HG03108 (cell line): ENCODE data around the gene GNG7.

Experiments
- ATAC-seq: cut with Tn5 transposase; IDR thresholded peaks from one replicate; pipeline ENCODE4 v1.9.1; 2021; ENCODE audit warnings: moderate library complexity; ENCODE audit not compliant: unreplicated experiment

The GNG7 gene

DNA sequence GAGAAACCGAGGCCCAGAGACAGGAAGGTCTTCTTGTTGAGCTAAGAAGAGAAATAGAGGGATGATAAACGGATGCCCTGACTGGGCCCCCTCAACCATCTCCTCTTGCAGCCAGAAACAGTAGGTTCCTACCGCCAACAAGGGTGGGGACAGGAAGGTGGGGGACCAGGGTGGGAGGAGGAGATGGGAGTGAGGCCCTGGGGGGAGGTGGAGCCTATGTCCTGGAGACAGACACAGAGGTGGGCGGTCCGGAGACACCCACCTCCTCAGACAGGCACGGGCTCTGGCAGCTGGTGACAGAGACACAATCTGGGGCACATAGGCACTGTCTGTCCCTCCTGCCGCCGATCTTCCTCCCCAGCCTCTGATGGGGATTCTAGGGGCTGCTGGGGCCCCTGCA is 209.6 kb downstream of the GNG7 start:
- ATAC-seq, result no peak

DNA sequence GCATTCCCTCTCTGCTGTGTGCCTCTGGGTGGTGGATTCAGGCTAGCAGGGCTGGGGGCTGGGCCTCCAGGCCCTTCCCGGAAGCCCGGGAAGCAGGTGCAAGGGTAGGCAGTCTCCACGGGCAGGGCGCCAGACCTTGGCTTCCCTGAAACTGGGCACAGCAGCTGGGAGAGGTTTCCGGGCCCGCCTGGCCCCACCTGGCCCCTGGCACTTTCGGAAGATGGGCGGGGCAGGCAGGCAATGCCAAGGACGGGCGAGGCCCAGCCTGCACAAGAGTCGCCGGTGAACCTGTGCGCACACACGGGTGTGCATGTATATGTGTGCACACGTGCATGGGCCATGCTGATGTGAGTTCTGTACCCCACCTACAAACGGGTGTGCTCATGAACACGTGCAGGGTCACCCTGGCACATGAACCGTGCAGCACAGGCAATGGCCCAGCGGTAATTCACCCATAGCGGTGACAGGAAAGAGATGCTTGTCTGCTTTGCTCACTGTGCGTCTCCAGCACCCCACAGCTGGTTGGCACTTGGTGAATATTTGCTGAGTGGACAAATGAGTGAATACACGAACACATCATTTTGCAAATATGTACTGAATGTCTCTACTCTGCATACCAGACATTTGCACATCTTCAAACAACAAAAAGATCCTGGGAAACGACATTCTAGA is 211.2 kb downstream of the GNG7 start:
- ATAC-seq, result no peak

DNA sequence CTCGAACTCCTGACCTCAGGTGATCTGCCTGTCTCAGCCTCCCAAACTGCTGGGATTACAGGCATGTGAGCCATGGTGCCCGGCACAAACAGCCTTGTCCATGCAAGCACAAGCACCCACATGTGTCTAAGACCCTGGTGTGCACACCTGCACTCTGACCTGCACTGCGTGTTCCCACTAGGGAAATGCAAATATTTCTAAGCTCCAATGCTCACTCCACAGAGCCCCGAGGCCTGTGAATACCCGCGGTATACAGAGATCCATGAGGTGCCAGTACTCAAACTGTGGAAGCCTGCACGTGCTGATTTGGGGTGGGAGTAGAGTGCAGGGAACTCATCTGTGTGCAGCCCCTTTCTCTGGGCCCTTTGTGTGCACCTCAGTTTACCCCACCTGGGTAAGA is 211.8 kb downstream of the GNG7 start:
- ATAC-seq, result no peak

- ATAC-seq, result no peak
Observed at GRCh38 chr19:2488942-2489731, 213.4 kb downstream of the GNG7 start.

DNA sequence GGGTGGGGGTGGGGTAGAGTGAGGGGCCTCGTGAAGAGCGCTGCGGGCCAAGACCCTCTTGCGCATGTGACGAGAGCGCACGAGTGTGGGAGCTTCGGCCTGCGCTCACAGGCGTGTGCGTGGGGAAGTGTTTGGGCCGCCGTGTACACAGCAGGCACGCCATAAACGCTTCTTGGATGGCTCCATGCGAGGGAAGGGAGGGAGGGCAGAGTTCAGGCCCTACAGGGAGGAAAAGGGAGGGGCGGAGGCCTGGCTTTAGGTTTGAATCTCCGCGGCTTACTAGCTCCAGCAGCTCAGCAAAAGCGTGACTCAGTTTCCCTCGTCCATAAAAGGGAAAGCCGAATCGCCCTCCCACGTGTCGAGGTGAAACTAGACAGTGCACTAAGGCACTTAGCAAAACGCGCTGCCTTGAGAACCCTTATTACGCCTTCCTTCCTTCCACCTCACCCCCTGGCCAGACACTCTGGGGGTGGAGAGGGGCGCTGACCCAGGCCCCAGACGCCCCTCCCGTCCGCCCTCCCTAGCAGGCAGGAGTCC is 214.0 kb downstream of the GNG7 start:
- no peak for ATAC-seq

DNA sequence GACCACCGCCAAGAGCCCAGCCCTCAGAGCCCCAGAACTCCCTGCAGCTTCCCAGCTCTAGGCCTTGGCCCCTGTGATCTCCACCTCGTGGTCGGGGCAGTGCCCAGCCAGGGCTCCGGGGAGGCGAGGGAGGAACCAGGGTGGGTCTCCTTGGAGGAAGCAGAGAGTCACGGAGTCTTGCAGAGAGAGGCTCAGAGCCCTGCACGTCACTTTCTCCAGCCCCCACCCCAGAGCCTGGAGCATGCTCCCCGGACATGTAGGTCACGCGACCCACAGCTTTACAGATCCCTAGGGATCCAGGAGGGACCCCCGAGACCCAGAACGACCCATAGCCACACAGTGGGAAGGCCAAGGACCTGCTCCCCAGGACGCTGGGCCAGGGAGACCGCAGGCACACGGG is 214.7 kb downstream of the GNG7 start:
- no peak for ATAC-seq

DNA sequence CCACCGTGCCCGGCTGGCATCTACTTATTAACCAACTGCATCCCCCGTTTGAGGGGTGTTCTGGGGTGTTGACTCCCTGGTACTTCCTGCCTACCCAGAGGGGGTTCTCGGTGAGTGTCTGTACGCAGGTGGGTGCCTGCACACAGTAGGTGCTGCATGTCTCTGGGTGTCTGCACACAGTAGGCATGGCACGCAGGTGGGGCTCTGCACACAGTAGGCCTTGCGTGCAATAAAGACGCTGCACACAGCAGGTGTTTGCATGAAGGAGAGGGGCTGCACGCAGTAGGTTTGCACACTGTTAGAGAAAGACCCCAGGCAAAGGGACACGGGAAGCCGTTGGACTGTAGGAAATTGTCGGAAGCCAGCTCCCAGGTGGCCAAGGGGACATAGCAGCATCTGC is 215.4 kb downstream of the GNG7 start:
- no peak for ATAC-seq

- no peak for ATAC-seq
Observed at GRCh38 chr19:2485428-2485827, 217.1 kb downstream of the GNG7 start.

GRCh38 chr19:2484178-2484937 is 218.1 kb downstream of the GNG7 start:
- no peak for ATAC-seq

DNA sequence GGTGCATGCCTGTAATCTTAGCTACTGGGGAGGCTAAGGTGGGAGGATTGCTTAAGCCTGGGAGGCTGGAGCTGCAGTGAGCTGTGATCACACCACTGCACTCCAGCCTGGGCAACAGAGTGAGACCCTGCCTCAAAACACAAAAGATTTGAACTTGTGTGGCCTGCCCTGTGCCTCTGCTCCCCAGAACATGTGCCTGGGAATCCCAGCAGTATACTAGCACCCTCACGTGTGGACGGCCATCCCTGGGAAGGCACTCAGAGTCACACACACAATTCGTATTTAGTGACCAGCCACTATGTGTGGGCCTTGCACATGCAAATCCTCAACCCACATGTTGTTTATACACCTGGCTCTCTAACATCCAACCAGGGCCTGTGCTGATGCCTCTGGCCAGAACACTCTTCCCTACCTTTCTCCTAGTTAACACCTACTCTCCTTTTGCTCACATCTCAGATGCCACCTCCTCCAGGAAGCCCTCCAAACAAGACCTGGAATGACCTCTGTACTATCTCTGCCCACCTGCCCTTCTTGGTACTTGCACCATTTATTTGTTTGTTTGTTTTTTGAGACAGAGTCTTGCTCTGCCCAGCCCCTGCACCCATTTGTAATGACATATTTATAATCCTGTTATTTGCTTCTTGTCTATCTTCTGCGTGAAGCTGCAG is 218.9 kb downstream of the GNG7 start:
- ATAC-seq, result no peak

- no peak for ATAC-seq
Observed at GRCh38 chr19:2483084-2483483, 219.4 kb downstream of the GNG7 start.

- no peak for ATAC-seq
Observed at GRCh38 chr19:2482354-2483038, 220.0 kb downstream of the GNG7 start.

DNA sequence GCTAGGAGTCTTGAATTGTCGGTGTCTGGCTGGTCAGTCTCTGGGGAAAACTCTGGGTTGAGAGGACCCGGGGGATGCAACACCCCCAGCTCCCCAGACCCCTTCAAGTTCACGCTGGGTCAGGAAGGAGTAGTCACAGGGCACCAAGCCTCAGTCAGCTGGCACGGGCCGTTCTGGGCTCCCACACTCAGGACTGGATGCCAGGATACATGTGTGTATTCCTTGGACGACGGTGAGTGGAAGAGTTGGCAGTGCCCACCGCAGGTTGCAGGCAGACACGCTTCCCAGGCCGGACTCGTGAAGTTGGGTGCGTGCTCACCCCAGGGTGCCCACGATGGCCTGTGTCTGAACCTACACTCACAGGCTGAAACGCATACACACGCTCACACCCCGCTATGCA is 221.0 kb downstream of the GNG7 start:
- ATAC-seq, result no peak

GRCh38 chr19:2479556-2480194 is 222.8 kb downstream of the GNG7 start:
- ATAC-seq, result no peak

DNA sequence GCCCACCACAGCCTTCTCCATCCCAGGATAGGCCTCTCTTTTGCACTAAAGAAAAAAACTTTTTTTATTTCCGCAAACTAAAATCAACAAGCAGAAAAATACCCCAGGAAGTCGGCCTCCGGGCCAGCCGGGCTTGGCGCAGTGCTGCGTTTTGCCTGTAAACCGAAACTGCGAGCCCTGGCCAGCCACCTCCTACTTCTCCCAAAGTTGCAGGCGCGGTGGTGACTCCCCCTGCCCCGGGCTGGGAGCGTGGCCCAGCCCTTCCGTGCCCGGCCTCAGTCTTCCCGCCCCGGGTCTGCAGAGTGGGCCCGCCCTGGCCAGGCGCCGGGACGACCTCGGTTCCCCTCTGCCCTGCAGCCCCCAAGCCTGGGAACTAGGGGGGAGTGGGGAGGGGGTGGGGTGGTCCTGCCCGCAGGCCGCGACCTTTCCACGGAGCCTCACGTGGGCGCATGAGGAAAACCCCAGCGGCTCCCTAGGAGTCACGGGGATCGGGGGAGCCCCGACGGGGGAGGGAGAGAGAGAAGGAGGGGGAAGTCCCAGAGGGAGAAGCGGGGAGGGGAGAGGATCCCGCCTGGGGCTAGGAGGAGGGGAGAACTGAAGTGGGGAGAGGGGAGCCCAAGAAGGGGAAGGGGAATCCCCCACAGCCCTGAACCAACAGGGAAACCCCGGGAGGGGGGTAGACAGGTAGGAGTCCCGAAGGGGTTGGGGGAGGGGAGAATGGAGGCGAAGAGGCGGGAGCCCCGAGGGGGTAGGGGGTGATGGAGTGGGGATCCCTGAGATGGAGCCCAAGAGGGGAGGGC is 223.5 kb downstream of the GNG7 start:
- ATAC-seq, result no peak

GRCh38 chr19:2478278-2478755 is 224.2 kb downstream of the GNG7 start:
- no peak for ATAC-seq

- no peak for ATAC-seq
Observed at GRCh38 chr19:2477732-2478191, 224.7 kb downstream of the GNG7 start.

DNA sequence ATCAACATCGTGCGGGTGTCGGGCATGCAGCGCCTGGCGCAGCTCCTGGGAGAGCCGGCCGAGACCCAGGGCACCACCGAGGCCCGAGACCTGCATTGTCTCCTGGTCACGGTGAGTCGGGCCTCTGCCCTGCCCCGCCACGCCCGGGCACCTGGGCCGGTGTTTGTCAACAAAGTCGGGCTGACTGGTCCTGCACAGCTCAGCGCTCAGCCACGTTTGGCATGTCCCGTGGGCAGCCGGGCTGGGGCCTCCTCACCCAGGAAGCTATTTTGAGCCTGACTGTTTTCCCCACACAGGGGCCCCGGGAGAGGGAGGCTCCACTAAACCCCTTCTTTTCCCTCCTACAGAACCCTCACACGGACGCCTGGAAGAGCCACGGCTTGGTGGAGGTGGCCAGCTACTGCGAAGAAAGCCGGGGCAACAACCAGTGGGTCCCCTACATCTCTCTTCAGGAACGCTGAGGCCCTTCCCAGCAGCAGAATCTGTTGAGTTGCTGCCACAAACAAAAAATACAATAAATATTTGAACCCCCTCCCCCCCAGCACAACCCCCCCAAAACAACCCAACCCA is 225.3 kb downstream of the GNG7 start:
- no peak for ATAC-seq
